ENCODE results near the gene ARVCF. TPM values are rescaled to one million over a fixed set of nuclear protein-coding genes. Genes with fewer than 3 reads are reported as not detected.
A peak's percentile ranks its signal among the peaks of the same experiment; 100 is the strongest.

The ARVCF gene
- total RNA-seq, 1 experiment from 2014 or later, result 8.4 TPM

DNA sequence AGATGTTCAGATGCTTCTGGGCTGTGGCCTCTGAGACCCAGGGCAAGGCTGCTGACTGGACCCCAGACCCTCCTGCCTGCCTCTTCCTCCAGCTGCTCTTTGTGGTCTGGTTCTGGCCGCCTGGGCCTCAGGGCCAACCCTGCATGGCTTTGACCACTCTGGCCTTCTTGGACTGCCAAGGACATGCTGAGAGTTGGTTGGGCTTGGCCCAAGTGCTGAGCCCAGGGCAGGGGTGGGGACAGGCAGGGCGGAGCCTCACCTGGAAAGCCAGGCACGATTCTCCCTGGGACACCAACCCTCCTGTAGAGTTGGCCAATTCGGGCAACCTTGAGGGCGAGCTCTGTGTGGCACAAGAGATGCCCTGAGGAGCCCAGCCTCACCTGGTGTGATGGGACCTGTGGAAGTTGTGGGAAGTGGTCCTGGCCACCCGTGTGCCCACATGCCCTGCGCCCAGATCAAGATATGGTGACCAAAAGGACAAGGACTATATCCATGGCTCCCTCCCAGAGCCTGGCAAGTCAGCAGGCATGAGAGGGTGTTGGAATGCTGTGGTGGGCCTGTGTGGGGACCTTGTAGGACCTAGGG, 15.9 kb upstream of the ARVCF start:
- no peak for DNase-seq (ENCODE audit: low read depth)

DNA sequence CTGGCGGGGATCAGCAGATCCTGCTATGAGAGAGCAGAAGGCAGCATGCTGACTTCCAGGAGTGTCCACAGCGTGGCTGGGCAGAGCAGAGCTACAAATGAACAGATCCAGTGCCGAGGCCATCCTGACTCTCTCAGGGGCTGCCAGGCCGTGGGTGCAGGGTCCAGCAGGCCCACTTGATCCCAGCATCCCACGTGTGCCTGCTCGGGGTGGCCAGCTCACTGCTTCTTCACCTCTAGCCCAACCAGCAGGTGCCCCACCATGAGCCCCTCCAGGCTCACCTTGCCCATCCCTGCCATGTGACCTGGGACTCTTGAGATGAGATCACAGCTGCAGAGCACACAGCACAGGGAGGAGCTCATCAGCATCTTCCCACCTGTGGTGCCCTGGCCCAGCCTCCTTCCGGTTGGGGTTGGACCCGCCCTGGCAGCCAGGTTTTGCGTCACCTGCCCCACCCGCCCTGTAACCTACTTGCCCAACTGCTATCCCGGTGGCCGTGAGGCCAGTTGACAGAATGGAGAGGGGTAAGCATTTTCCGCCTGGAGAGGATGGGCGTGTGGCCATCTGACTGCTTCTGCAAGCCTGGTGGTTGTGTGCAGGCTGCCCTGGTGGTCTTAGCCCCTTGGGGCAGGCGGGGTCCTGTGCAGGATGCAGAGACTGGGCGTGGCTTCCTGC, 15.2 kb upstream of the ARVCF start:
- no peak for DNase-seq (ENCODE audit: low read depth)

DNA sequence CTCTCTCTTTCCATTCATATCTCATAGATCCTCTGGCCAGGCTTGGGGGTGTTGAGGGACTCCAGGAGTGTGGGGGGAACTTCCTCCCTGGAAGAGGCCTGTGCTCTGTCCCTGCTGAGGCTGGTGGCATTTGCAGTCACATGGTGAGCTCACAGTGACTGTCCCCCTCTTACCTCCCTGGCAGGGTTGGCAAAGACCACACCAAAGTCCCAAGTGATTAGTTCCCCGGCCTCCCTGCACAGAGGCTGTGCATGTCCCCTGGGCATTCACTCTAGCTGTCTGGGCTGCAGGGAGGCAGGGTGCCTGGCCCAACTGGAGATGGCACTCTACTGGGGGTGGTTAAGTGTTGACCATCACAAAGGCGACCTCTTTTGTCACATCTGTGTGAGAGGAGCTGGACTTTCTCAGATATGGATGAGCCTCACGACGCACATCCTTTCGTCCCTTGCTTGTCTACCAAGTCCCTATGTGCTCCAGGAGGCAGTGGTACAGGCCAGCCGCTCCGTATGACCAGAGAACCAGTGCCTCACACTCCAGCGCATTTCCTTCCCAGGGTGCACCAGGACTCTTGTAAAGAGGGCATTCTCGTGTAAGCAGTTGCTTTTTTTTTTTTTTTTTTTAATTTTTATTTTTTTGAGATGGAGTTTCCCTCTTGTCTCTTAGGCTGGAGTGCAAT, 13.1 kb upstream of the ARVCF start:
- DNase-seq (ENCODE audit: low read depth), result no peak

DNA sequence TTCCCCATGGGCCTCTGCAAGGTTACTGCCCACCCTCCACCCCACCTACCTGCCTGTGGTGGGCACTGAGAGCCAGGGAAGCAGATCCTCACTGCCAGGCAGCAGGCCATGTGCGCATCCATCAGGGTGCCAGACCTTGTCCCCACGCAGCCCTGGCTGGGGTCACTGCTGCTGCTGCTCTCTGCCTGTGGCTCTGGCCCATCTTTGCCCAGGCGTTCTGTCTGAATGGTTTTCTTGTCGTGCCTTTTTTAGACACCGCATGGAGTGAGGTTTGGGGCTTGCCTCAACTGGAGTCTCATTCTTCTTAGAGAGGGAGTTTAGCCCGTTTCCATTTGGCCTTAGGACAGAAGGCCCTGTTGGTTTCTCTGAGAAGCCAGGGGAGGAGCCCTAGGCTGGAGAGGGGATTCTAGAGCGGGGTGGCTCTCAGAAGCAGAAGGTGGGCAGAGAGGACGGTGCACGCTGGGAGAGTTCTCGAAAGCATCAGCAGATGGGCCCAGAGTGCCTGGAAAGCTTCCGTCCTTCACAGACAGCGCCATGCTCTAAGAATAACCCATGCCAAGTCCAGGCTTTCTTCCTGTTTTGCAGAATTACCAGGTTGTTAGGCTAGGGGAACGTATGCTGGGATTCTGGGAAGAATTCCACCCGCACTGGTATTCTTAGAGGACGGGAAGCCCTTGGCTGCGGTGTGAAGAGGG, 12.4 kb upstream of the ARVCF start:
- no peak for DNase-seq (ENCODE audit: low read depth)

DNA sequence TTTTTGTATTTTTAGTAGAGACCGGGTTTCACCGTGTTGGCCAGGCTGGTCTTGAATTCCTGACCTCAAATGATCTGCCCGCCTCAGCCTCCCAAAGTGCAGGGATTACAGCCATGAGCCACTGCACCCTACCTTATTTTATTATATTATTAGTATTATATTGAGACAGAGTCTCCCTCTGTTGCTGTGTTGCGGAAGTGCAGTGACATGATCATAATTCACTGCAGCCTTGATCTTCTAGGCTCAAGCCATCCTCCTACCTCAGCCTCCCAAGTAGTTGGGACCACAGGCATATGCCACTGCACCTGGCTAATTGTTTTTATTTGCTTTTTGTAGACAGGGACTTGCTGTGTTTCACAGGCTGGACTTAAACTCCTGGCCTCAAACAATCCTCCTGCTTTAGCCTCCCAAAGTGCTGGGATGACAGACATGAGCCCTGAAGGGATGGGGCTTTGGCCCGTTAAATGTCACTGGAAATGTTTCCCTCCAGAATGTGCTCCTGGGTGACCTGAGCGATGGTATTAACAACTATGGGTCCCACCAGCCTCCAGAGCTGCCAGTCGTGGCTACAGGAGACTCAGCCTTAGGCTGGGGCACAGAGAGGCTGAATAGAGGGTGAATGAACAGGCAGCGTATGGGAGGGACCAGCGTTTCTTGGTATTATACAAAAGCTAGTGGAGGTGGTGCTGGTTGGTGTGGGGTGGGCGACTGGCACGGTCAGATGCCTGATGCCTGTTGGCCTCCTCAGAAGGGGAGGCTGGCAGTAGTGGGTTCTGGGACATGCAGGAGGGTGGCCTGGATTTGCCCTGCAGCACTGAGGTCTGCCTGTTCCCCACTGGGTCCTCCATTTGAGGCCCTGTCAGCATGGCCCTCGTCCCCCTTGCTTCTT, 11.6 kb upstream of the ARVCF start:
- no peak for DNase-seq (ENCODE audit: low read depth)

DNA sequence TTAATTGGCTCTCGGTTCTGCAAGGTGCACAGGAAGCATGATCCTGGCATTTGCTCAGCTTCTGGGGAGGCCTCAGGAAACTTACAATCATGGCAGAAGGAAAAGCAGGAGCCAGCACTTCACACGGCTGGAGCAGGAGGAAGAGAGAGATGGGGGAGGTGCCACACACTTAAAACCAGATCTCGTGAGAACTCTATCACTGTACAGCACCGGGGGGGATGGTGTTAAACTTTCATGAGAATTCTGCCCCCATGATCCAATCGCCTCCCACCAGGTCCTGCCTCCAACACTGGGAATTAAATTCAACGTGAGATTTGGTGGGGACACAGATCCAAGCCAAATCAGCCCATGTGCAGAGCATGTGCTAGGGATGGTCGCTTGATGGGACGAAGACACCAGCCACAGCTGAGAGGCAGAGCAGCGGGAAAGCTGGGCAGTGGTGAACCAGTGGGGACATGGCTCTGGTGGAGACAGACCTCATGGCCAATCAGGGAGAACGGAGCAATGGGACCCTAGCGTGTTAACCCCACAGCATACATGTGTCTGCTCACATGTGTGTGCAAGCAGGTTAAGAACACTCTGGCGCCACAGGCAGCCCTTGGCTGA, 10.5 kb upstream of the ARVCF start:
- DNase-seq (ENCODE audit: low read depth), result no peak

DNA sequence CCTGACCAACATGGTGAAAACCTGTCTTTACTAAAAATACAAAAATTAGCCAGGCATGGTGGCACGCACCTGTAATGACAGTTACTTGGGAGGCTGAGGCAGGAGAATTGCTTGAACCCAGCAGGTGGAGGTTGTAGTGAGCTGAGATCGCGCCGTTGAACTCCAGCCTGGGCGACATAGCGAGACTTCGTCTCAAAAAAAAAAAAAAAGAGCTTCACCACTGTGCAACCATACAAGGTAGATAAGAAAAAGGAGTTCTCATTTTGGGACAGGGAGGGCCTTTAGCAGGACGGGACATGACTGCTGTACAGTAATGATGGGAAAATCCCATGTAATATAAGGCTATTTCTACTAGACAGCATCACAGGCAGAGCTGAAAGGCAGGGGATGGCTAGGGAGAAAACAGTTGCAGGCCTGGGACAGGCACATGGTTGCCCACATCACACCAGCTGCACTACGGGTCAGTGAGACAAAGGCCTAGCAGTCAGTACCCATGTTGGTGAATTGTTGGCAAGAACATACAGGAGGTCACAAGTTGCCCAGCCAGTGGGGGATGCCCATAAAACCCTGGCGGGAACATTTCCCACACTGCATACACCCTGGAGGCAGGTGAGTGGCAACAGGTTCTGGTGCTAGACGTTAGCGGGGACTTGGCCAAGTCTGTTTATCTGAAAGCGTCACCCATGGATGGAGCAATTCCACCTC, 9.7 kb upstream of the ARVCF start:
- DNase-seq (ENCODE audit: low read depth), result no peak

DNA sequence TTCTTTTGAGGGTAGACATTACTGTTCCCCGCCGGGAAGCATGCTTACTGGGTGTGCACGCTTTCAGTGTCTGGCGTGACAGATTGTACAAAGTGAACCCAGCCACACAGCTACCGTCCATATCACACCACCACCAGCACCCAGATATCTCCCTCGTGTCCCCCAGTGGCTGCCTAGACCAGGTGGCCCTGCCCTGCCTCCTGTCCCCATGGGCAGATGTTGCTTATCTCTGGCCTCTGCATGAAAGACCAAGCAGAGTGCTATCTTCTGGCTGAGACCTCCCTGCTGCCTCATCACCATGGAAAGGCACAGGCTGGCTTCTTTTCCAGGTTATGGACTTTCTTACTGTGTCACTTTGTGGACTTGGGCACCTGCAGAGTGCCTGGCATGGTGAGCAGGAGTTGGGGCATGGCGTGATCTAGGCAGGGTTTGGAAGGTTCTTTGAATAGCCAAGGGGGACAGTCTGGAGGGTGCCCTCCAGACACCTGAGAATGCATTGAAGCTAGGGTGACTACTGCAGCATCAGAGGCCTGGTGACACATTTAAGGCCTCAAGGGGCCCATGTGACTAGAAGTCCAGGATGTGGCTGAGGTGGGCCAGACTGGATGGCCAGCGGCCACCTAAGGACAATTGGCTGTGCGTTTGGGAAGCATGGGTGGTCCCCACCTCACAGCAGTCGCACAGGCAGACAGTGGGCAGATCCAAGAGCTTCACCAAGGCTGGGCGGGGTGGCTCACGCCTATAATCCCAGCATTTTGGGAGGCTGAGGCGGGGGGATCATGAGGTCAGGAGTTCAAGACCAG, 9.0 kb upstream of the ARVCF start:
- no peak for DNase-seq (ENCODE audit: low read depth)

DNA sequence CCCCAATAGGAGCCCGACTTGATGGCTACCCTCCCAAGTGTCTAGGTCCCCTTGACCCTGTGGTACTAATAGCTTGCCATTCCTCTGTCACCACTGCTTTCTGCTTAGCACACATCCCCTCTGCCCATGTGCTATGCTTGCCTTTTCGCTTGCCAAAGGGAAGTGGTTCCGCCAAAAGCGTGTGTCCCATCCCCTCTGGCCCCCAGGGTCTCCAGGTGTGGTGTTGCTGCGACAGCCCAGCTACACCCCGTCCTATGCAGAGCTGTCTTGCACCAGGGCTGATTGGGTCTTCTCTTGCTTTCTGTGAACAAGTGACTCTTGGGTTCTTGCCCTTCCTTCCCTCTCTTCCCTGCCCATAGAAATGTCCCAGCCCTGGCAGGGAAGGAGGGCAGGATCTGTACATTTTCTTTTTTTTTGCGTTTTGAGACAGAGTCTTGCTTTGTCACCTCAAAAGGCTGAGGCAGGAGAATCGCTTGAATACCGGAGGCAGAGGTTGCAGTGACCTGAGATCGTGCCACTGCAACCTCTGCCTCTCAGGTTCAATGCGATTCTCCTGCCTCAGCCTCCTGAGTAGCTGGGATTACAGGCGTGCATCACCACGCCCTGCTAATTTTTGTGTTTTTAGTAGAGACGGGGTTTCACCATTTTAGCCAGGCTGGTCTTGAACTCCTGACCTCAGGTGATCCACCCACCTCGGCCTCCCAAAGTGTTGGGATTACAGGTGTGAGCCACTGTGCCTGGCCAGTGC, 8.2 kb upstream of the ARVCF start:
- DNase-seq (ENCODE audit: low read depth), result no peak

DNA sequence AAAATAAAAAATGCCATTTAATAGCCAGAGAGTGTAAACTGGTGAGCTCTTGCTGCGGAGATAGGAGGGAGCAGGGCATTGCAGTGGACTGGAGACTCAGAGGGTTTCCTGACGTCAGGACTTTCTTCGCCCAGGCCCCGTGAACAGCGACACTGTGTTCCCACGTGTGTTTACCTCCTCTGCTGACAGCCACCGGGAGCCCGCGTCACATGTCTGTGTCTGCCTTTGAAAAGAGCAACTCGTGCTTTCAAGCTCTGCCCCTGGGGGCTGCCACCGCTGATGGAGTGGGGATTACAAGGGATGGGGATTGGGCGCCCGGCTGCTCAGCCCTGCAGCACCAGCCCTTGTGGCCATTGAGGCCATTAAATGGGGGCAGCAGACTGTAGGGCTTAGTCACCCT, 7.6 kb upstream of the ARVCF start:
- no peak for DNase-seq (ENCODE audit: low read depth)

DNA sequence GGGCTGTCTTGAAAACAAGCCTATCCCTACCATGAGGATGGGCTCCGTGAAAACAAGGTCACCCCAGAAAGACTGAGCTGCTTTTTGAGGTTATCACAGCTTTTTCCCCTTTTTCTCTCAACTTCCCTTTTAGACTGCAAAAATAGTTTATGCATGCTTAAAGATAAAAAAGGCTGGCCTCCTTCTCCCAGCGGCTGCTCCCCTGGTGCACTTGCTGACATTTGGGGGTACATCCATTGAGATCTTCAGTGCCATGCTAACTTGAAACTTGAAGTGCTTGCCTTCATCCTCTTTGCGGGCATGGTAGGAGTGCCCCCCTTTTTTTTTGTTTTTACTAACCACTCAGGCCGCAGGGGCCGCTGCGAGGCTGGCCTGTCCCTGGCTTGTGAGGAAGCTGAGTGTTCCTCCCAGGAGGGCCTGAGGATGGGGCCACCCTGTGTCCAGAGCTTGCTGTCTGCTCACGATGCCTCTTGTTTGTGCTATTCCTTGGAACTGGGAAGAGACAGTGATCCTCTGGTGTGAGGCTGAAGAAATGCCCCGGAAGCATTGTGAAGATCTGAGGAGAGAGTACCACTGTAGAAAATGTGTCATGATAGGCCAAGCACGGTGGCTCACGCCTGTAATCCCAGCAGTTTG, 6.5 kb upstream of the ARVCF start:
- DNase-seq (ENCODE audit: low read depth), result no peak

DNA sequence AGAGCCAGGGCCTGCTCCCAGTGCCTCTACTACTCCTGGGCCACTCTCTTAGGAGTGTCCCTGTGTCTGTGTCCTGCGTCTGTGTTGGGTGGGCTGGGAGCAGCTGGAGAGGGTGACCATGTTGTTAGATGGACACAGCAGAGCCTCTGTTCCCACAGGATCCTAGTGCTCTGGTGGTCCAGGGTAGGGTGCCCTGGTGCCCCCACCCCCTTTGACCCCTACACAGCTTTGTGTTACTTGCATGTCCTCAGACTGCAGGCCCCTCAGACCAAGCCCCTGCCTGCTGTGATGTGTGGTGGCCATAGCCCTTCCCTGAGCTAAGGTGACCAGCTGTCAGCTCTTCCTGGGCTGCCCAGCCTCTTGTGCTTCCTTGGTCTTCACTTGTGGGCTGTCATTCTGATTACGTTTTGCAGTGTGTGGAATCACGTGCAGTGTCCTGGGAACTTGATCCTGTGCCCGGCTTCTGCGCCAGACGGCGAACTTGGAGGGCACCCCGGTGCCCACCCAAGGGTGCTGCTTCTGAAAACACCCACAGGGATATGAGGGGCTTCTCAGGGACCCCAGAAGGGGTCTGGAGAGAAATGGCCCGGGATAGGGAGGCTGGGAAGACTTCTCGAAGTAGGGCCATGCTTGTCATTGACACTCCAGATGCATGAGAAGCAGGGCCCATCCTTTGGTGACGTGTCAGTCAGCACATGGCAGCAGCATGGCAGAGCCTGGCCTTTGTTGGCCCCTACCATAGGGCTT, 5.8 kb upstream of the ARVCF start:
- no peak for DNase-seq (ENCODE audit: low read depth)

DNA sequence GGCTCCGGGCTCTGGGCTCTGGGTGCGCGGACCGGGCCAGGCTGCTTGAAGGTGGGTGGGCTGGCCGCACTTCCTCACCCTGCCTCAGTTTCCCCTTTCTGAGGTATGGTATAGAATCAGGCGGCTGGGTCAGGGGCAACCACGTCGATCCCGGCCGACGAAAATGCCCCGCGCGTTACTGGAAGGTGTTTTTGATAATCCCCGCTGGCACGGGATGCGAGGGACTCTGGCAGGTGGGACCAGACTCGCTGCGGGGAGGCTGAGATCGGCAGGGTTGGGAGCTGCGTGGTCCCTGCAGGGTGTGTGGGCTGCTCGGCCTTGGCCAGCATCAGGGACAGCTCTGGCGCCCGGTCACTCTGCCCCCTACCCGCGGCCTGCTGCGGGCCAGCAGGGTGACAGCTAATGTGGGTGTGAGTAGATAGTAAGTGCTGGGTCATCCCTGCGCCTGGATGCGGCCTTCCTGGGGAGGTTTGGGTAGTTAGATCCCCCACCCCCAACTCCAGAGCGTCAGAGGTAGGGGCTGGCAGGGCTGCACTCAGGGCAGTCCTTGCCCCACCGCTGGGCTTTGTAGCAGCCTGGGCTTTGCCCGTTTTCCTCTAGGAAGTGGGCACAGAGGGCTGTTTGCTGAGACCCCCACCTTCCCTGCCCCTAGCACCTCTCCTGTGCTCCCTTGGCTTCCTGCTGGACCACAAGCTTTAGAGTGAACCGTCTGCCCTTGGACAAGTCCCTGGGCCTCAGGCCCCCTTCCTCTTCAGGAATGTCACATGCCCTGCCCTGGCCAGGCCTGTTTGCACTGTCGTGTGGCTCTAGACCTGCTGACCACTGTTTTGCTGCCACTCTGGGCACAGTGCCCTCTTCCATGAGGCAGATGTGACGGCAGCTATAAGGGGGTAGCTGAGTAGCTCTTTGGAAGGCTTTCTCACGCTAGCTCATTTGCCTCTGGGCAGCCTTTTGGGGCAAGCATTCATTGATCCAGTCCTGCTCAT, 4.9 kb upstream of the ARVCF start:
- DNase-seq (ENCODE audit: low read depth), result peak; percentile 16

DNA sequence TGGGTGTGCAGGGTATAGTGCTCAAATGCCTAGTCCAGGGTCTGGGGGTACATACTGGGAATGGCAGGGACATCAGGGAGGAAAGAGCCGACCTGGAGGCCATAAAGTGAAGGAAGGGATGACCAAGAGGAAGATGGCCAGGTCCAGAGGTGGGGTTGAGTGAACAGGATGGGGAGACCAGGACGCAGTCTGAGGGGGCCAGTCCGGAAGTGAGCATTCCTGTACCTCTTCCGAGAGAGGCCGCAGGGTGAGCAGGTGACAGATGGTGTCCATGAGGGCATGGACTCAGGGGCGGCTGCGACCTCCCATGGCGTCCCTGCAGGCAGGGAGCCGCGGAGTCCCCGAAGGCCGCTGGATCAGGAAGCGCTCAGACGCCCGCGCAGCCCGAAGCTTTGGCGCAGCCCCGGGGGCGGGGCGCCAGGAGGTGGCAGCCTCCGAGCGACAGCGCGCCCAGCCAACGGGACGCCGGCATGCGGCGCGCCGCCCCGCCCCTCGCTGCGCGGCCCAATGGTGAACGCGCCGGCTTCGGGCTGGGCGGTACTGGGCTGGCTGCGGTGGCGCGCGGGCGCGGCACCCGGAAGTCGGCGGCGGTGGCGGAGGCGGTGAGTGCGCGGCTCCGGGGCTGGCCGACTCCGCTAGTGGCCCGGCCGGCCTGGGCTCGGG, 4.0 kb upstream of the ARVCF start, which contains the start of gene TANGO2:
TANGO2 (plus strand) TSS at position 578 of the 663 bp plus-strand sequence. CDS start 15,689 bp downstream, outside the sequence.
- peak; percentile 84 for DNase-seq (ENCODE audit: low read depth)
